Measurements from ENCODE around the gene STK11IP. TPM values are rescaled to one million over a fixed set of nuclear protein-coding genes. Genes with fewer than 3 reads are reported as not detected.
A peak's percentile ranks its signal among the peaks of the same experiment; 100 is the strongest.

The STK11IP gene
- total RNA-seq, 1 donor from 2014 or later: 25.7 TPM

DNA sequence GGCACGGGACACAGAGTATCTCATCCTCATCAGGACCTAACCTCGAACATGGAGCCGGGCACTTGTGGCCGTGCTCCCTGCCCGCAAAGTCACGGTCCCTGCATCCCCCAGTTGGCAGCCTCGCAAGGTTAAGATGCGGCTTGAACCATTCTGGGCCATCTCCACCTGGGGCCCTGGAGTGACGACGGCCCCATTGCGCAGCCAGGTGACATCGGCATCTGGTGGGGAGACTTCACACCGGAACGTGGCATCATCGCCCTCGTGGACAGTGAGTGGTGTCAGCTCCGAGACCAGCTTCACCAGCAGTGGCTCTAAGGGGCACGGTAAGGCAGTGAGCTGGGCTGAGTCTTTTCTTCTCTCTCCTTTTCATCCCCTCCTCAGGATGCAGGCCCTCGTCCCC is 41.2 kb upstream of the STK11IP start:
- Histone ChIP-seq H3K4me3 (no peak overlapping the region), H3K4me1 (peaks cover 11% of the 10 kb centered on the region), H3K27me3 (peaks cover 23% of the 10 kb centered on the region), H3K36me3 (no peaks in the 10 kb centered on the region), H3K27ac (no peak overlapping the region), H3K9me3 (no peaks in the 10 kb centered on the region)
- ATAC-seq (no peak), DNase-seq (no peak)
- intact Hi-C loops (cut with DNase I): no loop called here
- TF ChIP-seq, protein P1, sequence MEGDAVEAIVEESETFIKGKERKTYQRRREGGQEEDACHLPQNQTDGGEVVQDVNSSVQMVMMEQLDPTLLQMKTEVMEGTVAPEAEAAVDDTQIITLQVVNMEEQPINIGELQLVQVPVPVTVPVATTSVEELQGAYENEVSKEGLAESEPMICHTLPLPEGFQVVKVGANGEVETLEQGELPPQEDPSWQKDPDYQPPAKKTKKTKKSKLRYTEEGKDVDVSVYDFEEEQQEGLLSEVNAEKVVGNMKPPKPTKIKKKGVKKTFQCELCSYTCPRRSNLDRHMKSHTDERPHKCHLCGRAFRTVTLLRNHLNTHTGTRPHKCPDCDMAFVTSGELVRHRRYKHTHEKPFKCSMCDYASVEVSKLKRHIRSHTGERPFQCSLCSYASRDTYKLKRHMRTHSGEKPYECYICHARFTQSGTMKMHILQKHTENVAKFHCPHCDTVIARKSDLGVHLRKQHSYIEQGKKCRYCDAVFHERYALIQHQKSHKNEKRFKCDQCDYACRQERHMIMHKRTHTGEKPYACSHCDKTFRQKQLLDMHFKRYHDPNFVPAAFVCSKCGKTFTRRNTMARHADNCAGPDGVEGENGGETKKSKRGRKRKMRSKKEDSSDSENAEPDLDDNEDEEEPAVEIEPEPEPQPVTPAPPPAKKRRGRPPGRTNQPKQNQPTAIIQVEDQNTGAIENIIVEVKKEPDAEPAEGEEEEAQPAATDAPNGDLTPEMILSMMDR (IDR thresholded peaks at IDR 0.05): no peak

DNA sequence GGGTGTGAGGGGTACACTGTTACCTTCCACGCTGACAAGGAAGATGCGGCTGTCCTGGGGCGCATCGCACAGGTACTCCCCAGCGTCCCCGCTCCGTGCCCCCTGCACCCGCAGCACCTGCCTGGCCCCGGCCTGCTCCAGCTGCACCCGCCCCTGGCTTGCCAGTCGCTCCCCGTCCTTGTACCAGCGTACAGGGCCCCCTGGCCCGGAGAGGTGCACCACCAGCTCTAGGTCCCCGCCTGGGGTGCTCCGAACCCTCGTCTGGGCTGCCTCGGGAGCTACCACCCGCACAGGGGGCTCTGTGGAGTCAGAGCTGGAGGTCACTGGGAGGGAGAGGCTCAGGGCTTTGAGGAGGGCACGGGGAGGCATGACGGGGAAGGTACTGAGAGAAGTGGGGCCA is 40.3 kb upstream of the STK11IP start:
- Histone ChIP-seq H3K4me3 (no peak overlapping the region), H3K9me3 (no peaks in the 10 kb centered on the region), H3K27me3 (peaks cover 18% of the 10 kb centered on the region), H3K4me1 (peaks cover 7% of the 10 kb centered on the region), H3K27ac (no peak overlapping the region), H3K36me3 (no peaks in the 10 kb centered on the region)
- TF ChIP-seq, protein P1 (IDR thresholded peaks at IDR 0.05): no peak
- DNase-seq: no peak
- no peak for ATAC-seq
- intact Hi-C loops (cut with DNase I): no loop called here

DNA sequence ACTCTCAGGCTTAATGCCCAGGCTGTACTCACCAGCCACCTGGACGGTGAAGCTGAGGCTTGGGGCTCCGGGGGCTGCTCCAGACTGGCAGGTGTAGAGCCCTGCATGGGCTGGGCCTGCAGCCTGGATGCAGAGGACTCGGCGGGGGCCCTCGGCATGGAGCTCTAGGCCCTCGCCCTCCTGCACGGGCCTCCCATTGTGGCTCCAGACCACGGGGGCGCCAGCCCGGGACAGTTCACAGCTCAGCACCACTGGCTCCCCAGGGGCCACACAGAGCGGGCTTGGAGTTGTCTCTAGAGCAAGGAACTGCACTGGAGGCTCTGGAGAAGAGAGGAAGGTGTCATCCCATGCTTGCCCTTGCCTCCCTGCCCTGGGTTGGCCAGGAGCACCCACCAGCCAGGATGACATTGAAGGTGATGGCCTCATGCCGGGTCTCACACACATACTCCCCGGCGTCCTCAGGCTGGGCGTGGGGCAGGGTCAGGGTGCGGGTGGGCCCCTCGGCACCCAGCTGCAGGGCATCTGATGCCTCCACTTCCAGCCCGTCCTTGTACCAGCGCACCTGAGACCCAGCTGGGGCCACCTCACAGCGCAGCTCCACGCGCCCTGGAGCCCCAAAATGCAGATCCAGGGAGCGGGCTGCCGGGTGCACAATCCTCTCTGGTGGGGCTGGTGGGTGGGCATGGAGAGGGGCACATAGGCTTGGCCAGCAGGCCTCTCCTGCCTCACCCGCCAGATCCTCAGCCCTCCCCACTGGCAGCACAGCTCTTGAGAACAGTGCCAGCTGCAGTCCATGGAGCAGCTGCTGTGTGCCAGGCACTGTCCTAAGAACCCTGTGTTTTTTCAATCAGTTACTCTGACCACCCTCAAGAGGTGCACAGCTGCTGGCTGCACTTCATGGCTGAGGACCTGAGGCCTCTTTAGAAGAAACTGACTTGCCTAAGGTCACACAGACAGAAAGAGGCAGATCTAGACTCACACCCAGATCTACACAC is 39.6 kb upstream of the STK11IP start:
- Histone ChIP-seq H3K4me1 (peaks cover 2% of the 10 kb centered on the region), H3K9me3 (no peaks in the 10 kb centered on the region), H3K4me3 (no peak overlapping the region), H3K27me3 (peaks cover 10% of the 10 kb centered on the region), H3K27ac (no peak overlapping the region), H3K36me3 (no peaks in the 10 kb centered on the region)
- intact Hi-C loops (cut with DNase I): no loop called here
- no peak for DNase-seq
- no peak for ATAC-seq
- TF ChIP-seq, protein P1 (IDR thresholded peaks at IDR 0.05): no peak

DNA sequence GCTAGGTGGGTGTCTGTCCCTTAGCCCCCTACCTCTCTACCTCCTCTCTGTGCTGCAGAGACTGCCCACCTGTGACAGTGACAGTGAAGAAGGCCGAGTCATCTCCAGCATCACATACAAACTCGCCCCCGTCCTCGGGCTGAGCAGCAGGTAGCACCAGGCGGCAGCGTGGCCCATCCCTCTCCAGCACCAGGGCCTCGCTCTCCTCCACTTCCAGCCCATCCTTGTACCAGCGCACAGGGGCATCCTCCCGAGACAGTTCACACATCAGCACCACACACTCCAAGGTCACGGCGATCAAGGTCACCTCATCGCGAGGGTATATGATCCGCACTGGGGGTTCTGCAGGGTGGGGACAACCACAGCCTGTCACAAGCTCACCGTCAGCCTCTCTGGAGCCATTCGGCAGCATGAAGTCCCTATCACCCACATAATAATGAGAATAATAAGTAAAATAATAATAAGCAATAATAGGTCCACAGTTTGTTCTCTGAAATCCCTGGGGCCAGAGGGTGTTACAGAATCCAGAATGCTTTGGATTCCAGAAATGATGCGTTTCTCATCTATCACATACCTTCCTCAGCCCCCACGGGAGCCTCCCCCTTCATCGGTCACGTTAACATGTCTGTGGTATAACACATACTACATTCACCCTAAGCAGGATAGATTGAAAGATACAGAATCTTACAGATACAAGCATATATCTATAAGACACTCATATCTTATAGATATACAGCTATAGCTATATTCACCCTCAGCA is 38.3 kb upstream of the STK11IP start:
- intact Hi-C loops (cut with DNase I): no loop called here
- no peaks in the 10 kb centered on the region for H3K27me3 ChIP-seq
- H3K4me1 ChIP-seq: no peaks in the 10 kb centered on the region
- H3K4me3 ChIP-seq: no peak overlapping the region
- ATAC-seq (no peak), DNase-seq (no peak)
- TF ChIP-seq, protein P1 (IDR thresholded peaks at IDR 0.05): no peak
- no peak overlapping the region for H3K27ac ChIP-seq
- no peaks in the 10 kb centered on the region for H3K9me3 ChIP-seq
- no peaks in the 10 kb centered on the region for H3K36me3 ChIP-seq

DNA sequence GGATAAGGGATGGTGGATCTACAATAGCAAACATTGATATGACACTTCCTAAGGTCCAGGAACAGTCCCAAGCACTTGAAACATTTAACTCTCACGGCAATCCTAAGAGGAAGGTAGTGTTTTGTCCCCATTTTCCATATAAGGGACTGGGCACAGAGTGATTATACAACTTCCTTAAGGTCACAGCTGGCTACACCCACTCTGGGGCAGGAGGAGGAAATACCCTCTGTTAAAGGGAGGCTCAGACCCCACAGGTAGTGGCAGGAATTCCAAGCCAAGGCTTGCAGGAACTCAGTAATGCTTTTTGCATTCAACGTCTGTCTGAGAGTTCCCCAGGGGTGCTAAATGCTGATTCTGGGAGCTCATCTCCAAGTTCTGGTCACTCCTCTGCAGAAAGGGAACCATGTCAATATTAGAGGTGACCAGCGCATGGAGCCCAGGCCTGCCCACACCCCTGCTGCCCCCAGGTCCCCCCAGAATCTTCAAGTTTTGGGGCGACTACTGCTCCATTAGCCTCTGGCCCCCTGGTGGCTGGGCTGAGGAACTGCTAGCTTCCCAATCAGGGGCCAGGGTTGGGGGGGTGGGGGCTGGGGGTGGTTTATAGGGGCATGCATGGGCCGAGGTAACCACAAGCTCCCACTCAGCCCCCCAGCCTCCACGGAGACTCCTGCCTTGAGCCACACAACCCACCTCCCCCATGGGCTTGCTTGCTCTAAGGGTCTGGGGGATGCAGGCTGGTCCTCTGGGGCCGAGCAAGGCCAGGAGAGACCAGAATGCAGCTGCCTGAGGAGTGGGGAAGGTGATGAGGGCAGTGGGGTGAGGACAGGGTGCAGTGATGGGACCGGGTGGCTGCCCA is 37.4 kb upstream of the STK11IP start:
- DNase-seq (no peak), ATAC-seq (peak; percentile 31)
- Histone ChIP-seq H3K4me3 (no peak overlapping the region), H3K27me3 (no peaks in the 10 kb centered on the region), H3K9me3 (no peaks in the 10 kb centered on the region), H3K4me1 (no peaks in the 10 kb centered on the region), H3K36me3 (no peaks in the 10 kb centered on the region), H3K27ac (no peak overlapping the region)
- intact Hi-C loops (cut with DNase I): no loop called here
- TF ChIP-seq, protein P1 (IDR thresholded peaks at IDR 0.05): peak; percentile 81

Measured in upper lobe of right lung (tissue), 1 donor.